Neuron (in vitro differentiated cells): Measurements from ENCODE around the gene ELOF1.
"Not testable (repeated sequence)": the region's sequence is repeated elsewhere in the genome, so short reads cannot be mapped to it uniquely, and the experiment has no call there.

Experiments
- H2AFZ ChIP-seq: one replicate; pipeline ENCODE4 v1.6.1; 2013; ENCODE audit warnings: low read depth, mild to moderate bottlenecking, inconsistent platforms, low read length, moderate library complexity
- H3K27me3 ChIP-seq: one replicate; pipeline ENCODE4 v1.6.1; 2013; ENCODE audit warnings: low read length; ENCODE audit not compliant: insufficient read depth
- H3K36me3 ChIP-seq: one replicate; pipeline ENCODE4 v1.6.1; 2013; ENCODE audit warnings: low read length; ENCODE audit not compliant: insufficient read depth
- H3K4me1 ChIP-seq: one replicate; pipeline ENCODE4 v1.6.1; 2013; ENCODE audit warnings: low read length; ENCODE audit not compliant: insufficient read depth
- H3K4me3 ChIP-seq: 2 replicates; pipeline ENCODE4 v1.5.1; 2013; ENCODE audit warnings: mild to moderate bottlenecking, low read length, moderate library complexity
- H3K9me3 ChIP-seq: one replicate; pipeline ENCODE4 v1.6.1; 2013; ENCODE audit warnings: low read length

The ELOF1 gene

DNA sequence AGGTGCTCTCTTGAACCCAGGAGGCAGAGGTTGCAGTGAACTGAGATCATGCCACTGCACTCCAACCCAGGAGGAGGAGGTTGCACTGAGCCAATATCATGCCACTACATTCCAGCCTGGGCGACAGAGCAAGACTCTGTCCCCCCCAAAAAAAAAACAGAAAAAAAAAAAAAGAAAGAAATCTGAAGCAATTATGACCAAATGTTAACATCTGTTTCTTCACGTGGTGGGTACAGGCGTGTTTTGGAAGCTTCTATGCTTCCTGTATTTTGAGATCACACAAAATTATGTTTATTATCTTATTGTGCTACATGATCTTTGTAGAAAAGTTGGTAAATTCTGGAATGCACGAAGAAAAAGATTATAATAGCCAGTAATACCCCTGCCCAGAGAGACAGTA, 21.1 kb upstream of the ELOF1 start:
- H3K27me3 ChIP-seq: no peaks in the 10 kb centered on the region
- no peaks in the 10 kb centered on the region for H3K36me3 ChIP-seq
- no peaks in the 10 kb centered on the region for H3K9me3 ChIP-seq
- H3K4me1 ChIP-seq: peaks cover 9% of the 10 kb centered on the region
- no peak overlapping the region for H3K4me3 ChIP-seq
- H2AFZ ChIP-seq: no peak overlapping the region

DNA sequence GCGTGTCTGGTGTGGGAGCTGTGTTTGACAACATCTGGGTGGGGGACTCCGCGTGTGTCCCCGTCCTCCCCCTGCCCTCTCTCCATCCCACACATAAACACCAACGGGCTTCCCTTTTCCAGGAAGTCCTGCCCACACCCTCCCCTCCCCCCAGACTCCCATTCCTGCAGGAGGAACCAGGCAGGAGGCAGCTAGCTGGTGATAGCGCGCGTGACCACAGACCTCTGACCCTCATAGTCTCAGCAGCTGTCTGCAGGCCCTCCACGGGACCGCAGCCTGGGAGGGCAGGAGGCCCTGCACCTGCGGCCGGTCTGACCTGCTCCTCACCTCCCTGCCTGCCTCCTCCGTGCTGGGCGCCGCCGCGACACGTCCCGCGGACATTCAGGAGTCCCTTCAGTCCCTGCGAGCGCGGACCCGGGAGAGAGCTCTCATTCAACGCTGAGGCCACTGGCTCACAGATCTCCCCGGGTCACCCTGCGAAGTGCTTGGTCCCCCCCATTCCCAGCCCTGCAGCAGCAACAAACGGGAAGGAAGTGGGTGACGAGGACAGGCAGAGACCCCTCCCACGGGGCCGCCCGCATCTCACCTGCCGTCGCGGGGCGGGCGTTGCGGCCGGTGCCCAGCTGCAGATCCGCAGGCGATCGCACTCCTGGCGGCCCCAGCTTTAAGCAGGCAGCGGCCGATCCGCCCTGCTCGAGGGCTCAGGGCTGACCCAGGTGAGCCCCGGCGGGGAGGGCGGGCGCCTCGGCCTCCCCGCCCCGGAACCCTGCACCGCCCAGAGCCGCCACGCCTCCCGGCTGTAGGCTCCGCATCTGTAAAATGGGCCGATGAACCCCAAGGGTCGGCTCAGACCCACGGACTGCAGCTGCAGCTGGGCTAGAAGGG, 19.5 kb upstream of the ELOF1 start:
- no peak overlapping the region for H3K4me3 ChIP-seq
- H3K27me3 ChIP-seq: no peaks in the 10 kb centered on the region
- H3K36me3 ChIP-seq: no peaks in the 10 kb centered on the region
- H3K4me1 ChIP-seq: peaks cover 9% of the 10 kb centered on the region
- H3K9me3 ChIP-seq: no peaks in the 10 kb centered on the region
- no peak overlapping the region for H2AFZ ChIP-seq

DNA sequence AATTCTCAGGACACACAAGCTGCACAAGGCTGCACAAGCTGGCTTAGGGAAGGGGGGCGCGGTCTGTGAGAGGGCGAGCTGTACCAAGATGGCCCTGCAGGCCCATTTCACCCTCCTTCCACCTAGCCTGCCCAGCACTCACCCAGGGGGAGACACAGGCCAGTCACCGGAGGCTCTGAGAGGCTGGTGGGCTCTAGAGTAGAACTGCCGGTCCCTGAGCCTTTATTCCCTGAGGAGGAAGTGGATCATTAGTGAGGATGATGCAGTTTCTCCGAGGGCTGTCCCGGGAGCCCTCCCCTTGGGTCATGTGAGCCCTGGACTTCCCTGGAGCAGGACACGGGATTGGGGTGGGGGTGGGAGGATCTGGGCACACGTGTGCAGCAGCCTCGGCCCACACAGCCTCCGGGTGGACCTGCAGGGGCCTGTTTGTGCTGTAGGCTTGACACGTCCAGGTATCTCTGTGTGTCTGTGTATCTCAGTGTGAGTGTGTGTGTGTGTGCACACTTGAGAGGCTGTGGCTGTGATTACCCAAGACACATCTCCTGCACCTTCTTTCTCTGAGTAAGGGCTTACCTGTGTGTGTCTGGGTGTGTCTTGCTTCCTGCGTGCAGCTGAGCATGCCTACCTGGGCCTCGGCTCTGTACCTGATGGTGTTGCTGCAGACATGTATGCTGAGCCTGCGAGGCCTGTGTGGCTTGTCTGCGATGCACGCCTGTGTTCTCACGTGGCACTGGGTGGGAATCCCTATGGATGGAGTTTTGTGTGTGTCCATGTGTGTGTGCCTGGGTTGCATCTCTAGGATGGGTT, 18.6 kb upstream of the ELOF1 start, which contains the start of gene ACP5:
Gene ACP5 (minus strand): TSS at position 195 of the 807 bp plus-strand sequence. CDS start 328 bp downstream, outside the sequence.
- no peaks in the 10 kb centered on the region for H3K27me3 ChIP-seq
- H3K9me3 ChIP-seq: no peaks in the 10 kb centered on the region
- peaks cover 9% of the 10 kb centered on the region for H3K4me1 ChIP-seq
- no peaks in the 10 kb centered on the region for H3K36me3 ChIP-seq
- H3K4me3 ChIP-seq: no peak within 1 kb of the TSS
- H2AFZ ChIP-seq: no peak within 1 kb of the TSS

DNA sequence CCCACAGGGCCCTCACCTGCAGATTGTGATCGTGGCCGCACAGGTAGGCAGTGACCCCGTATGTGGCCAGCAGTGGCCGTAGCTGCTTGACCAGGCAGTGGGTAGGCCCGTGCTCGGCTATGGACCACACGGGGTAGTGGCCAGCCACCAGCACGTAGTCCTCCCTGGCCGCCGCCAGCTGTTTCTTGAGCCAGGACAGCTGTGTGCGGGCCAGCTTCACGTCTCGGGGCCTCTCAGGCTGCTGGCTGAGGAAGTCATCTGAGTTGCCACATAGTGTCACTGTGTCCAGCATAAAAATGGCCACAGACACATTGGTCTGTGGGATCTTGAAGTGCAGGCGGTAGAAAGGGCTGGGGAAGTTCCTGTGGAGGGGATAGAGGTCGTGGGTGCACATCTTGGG, 17.2 kb upstream of the ELOF1 start:
- Histone ChIP-seq H3K27me3 (no peaks in the 10 kb centered on the region), H3K4me1 (peaks cover 9% of the 10 kb centered on the region), H3K4me3 (no peak overlapping the region), H2AFZ (no peak overlapping the region), H3K36me3 (no peaks in the 10 kb centered on the region), H3K9me3 (no peaks in the 10 kb centered on the region)

DNA sequence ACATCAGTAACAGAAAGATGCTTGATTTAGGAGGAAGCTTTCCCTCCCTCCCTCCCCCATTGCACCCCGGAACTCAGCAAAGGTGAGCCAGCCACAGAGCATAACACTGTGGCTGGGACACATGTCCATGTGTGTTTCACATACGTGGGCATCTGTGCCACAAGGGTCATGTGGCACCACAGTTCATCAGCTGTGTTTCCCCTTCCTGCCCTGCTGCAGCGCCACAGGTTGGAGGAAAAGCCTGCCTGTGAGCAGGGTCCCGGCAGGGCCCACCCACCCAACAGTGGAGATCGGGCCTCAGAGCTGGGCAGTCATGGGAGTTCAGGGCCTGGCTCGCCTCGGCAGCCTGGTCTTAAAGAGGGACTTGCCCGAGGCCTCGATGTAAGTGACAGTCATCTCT, 15.7 kb upstream of the ELOF1 start:
- Histone ChIP-seq H3K27me3 (no peaks in the 10 kb centered on the region), H3K9me3 (no peaks in the 10 kb centered on the region), H3K36me3 (no peaks in the 10 kb centered on the region), H3K4me1 (peaks cover 9% of the 10 kb centered on the region), H2AFZ (no peak overlapping the region), H3K4me3 (no peak overlapping the region)

DNA sequence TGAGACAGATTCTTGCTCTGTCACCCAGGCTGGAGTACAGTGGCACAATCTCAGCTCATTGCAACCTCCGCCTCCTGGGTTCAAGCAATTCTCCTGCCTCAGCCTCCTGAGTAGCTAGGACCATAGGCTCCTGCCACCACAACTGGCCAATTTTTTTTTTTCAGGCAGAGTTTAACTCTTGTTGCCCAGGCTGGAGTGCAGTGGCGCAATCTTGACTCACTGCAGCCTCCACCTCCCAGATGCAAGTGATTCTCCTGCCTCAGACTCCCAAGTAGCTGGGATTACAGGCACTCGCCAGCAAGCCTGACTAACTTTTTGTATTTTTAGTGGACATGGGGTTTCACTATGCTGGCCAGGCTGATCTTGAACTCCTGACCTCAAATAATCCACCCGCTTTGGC, 14.7 kb upstream of the ELOF1 start:
- H3K36me3 ChIP-seq, H3K9me3 ChIP-seq: not testable (repeated sequence)

DNA sequence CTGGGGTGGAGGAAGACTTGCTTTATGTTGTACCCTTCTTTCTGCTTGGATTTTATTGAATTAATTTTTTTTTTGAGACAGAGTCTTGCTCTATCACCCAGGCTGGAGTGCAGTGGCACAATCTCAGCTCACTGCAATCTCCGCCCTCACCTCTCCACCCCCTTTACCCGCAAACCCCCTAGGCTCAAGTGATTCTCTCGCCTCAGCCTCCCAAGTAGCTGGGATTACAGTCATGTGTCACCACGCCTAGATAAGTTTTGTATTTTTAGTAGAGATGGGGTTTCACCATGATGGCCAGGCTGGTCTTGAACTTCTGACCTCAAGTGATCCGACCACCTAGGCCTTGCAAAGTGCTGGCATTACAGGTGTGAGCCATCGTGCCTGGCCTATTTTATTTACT, 14.3 kb upstream of the ELOF1 start:
- H3K27me3 ChIP-seq, H3K4me3 ChIP-seq, H3K36me3 ChIP-seq, H3K9me3 ChIP-seq, H3K4me1 ChIP-seq, H2AFZ ChIP-seq: not testable (repeated sequence)

More for the DNA sequence above, 14.7 kb upstream of the ELOF1 start:
- not testable (repeated sequence) for H3K27me3 ChIP-seq, H3K4me1 ChIP-seq, H2AFZ ChIP-seq, H3K4me3 ChIP-seq

DNA sequence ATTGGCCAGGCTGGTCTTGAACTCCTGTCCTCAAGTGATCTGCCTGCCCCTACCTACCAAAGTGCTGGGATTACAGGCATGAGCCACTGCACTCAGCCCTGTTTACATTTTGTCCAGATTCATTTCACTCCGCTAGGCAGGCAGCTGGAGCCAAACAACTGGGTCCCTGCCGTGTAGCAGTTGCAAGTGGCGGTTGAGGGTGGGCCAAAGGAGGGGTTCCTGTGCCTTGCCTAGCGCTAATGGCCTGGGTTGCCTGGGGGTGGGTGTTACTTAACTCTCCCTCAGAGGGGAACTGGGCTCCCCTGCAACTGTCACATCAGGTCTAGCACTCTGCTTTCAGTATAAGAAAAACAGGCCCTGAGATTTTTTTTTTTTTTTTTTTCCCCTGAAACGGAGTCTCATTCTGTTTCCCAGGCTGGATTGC, 11.0 kb upstream of the ELOF1 start:
- no peak overlapping the region for H2AFZ ChIP-seq
- H3K9me3 ChIP-seq: no peaks in the 10 kb centered on the region
- no peaks in the 10 kb centered on the region for H3K27me3 ChIP-seq
- H3K4me3 ChIP-seq: no peak overlapping the region
- no peaks in the 10 kb centered on the region for H3K36me3 ChIP-seq
- no peaks in the 10 kb centered on the region for H3K4me1 ChIP-seq

DNA sequence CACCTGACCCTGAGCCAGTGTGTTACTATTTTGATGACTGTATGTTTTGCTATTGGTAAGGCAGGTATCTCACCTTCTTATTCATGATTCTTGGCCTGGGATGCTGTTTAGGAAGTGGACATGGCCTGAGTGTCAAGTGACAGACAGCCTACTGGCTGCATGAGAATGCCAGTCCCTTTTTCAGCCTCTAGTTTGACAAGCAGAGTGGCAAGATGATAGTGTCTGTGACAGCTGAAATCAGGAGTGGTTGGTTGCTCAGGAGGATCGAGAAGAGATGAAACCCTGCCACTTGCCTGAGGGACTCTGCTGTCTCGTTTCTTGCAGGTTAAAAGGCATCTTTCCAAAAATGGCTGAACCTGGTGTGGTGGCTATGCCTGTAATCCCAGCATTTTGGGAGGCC, 7.1 kb upstream of the ELOF1 start:
- H3K36me3 ChIP-seq: no peaks in the 10 kb centered on the region
- H3K4me1 ChIP-seq: no peaks in the 10 kb centered on the region
- H3K9me3 ChIP-seq: no peaks in the 10 kb centered on the region
- no peak overlapping the region for H2AFZ ChIP-seq
- H3K4me3 ChIP-seq: no peak overlapping the region
- H3K27me3 ChIP-seq: no peaks in the 10 kb centered on the region

DNA sequence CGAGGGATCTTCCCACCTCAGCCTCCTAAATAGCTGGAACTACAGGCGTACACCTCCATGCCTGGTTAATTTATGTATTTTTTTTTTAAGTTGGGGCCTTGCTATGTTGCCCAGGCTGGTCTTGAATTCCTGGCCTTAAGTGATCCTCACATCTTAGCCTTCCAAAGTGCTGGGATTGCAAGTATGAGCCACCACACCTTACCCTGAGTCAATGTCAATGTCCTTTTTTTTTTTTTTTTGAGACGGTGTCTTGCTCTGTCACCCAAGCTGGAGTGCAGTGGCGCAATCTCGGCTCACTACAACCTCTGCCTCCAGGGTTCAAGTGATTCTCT, 6.6 kb upstream of the ELOF1 start:
- not testable (repeated sequence) for H3K36me3 ChIP-seq

DNA sequence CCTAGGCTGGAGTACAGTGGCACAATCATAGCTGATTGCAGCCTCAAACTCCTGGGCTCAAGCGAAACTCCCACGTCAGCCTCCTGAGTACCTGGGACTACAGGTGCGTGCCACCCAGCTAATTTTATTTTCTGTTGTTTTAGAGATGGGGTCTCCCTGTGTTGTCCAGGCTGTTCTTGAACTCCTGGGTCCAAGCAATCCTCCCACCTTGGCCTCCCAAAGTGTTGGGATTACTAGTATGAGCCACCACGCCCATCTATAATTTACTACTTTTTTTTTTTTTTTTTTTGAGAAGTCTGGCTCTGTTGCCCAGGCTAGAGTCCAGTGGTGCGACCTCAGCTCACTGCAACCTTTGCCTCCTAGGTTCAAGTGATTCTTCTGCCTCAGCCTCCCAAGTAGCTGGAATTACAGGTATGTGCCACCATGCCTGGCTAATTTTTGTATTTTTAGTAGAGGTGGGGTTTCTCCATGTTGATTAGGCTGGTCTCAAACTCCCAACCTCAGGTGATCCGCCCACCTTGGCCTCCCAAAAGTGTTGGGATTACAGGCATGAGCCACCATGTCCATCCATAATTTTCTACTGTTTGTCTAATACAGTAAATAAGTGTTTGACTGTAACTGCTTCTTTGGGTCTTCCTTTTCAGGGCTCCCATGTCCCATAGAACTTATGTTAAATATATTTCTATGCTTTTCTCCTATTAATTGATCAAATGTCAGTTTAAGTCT, 5.2 kb upstream of the ELOF1 start:
- not testable (repeated sequence) for H2AFZ ChIP-seq, H3K9me3 ChIP-seq, H3K4me3 ChIP-seq, H3K4me1 ChIP-seq, H3K27me3 ChIP-seq, H3K36me3 ChIP-seq

More for the DNA sequence above, 6.6 kb upstream of the ELOF1 start:
- H3K9me3 ChIP-seq, H3K27me3 ChIP-seq, H3K4me1 ChIP-seq, H2AFZ ChIP-seq, H3K4me3 ChIP-seq: not testable (repeated sequence)

DNA sequence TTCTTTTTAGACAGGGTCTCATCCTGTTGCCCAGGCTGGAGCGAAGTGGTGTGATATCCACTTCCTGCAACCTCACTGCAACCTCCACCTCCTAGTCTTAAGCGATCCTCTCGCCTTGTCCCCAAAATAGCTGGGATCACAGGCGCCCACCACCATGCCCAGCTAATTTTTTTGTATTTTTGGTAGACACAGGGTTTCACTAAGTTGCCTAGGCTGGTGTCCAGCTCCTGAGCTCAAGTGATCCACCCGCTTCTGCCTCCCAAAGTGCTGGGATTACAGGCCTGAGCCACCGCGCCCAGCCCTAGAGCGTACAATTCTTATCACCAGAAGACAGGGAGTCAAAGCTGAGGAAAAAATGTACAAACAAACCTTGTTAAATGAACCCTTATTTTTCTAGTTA, 4.5 kb upstream of the ELOF1 start:
- Histone ChIP-seq H3K4me1 (peaks cover under 1% of the 10 kb centered on the region), H3K36me3 (no peaks in the 10 kb centered on the region), H3K27me3 (no peaks in the 10 kb centered on the region), H3K9me3 (no peaks in the 10 kb centered on the region), H3K4me3 (no peak overlapping the region), H2AFZ (no peak overlapping the region)
